ENCODE results near the gene PDCD1.
"Not testable (repeated sequence)": the region's sequence is repeated elsewhere in the genome, so short reads cannot be mapped to it uniquely, and the experiment has no call there.

The PDCD1 gene

DNA sequence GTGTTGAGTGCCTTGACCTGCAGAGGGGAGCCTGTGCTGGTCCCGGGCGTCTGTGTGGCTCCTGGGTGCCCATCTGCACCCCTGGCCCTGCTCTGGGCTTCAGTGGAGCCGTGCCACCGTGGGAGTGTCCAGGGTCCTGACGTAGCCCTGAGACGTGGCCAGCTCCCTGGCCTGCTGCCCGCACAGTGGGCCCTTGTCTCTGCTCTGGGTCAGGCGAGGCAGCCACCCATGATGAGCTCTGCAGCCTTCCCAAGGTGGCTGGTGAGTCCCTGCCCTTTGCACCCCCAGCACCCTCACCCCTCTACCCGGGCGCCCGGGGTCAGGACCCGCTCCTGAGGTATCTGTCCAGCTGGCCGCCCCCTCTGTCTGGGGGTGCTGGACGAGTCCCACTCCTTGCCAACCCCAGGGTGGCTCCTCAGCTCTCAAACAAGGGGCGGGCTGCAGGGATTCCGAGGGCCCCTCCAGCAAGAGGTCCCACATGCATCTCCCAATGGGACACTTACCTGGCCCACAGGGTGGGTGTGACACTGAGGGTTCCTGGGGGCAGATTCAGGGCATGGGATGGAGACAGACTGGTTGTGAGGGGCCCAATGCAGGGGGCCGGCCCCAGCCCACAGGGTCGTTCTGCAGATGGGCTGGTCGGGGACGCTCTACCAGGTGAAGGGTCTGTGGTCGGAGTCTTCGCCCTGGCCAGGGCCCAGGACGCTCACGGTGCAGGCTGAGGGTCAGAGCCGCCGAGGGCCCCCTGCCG, 47.3 kb downstream of the PDCD1 start:
- no peak for DNase-seq

DNA sequence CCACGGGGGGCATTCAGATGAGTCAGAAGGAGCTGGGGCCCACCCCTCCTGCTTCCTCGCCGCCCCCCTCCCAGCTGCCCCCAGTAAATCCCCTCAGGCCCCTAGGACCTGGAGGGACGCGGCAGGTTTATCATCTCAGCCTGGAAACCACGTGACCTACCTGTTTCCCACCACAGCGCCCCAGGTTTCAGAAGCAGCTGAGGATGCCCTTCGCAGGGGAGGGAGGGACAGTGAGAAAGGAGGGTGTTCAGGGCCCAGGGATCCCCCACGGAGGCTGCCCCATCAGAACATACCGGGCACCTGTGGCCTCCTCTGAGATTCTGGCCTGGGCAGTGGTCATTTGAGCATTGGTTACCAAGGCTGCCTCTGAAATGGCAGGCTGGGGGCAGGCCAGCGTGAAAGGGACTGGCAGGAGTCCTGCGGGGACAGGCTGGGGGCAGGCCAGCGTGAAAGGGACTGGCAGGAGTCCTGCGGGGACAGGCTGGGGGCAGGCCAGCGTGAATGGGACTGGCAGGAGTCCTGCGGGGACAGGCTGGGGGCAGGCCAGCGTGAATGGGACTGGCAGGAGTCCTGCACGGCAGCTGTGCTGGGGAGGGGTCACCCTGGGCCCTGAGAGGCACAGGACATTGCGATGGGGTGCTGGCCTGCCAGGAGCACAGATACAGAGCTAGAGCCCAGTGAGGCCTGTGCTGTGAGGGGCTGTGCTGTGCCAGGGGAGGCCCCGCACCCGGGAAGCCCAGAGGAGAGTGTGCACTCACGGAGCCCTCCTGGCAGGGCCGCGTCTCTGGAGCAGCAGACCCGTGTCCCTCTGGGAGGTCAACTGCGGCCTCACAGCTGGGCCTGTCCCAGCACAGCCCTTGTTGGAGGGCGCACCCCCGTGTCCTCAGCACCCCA, 48.1 kb downstream of the PDCD1 start:
- DNase-seq = no peak

DNA sequence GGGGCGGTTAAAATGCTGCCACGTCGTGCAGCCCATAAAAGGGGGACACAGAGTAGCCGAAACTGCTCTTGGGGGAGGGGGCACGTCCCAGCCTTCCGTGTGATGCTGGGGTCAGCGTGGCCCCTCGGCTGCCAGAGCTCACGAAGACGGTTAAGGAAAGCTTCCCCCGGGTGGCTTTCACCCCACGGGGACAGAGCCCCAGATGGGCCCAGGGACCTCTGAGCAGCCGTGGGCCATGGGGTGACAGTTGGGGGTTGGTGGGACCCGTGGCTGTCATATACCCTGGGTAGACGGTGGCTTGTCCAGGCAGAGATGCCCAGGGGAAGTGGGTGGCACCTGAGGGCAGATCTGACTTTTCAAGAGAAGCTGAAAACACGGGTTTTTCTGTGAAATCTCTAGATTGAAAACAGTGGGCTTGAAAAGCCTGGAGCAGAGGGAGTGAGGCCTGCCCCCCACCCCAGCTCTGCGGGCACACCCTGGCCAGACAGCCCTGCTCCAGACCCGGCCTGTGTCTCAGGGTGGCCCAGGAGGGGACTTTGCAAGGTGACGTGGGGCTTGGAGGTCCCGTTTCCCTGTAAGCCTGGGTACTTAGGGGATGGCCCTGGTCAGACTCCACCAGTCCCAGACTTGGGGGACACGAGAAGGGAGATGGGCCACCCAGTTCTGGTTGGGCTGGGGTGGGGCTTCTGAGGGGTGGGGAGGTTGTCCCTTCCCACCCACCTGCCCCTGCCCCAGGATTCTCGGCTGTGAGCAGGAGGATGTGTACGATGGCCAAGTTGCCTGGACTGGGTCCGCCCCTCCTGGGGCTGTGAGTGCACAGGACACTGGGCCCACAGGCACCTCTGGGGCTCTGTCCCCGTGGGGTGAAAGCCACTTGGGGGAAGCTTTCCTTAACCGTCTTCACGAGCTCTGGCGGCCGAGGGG, 49.0 kb downstream of the PDCD1 start:
- DNase-seq = no peak

DNA sequence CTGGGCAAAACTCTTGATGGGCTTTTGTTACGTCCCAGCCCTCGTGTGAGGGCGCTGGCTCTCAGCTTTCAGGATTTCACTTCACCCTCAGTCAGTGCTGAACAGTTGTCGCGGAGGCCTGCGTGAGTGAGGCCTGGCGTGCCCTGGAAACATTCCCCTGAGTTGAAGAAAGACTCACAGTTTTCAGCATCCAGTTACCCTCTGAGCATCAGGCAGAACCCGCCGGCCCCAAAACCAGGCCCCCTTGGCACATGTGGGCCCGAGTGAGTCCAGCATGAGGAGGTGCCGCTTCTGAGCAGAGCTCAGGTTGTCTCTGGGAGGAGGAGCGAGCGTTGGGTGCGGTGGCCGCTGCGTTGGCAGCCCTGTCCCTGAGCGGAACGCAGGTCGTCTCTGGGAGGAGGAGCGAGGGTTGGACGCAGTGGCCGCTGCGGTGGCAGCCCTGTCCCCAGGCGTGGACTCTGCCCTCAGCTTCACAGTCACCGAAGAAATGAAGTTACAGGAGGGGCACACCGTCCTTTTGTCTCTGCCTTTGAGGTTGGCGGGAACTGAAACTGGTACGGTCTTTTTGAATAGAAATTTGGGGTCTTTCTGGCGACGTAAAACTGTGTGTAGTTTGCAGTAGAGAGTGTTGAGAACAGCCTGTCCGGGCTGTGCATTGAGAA, 49.8 kb downstream of the PDCD1 start, which contains the start of gene NEU4:
TSS of gene NEU4 (plus strand) at position 473 of the 662 bp plus-strand sequence. CDS start 5,292 bp downstream, outside the sequence.
- no peak for DNase-seq

DNA sequence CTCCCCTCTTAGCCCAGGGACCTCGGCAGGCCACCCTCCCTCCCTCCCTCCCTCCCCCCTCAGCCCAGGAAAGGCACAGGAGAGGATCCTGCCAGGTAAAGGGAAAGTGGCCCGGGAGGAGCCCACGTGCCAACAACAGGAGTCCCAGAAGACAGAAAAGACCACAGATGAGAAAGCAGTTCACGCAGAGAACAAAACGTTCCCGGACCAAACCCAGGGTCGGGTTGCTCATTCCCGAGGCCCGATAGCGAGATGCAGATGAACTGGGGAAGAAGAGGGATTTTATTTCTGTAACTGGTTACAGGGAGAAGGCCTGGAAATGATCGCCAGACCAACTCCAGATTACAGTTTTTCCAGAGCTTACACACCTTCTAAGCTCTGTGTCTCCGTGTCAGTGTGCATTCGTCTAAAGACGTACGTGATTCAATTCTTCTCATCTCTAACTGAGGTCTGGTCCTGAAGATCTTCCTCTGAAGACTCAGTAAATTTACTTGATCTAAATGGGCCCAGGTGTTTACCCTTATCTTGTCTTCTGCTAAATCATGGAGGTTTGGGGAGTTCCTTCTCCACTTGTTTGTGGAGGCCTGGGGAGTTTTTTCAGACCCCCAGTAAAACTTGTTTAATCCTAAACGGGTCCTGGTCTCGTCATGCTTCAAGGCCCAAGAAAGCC, 50.5 kb downstream of the PDCD1 start:
- no peak for DNase-seq

DNA sequence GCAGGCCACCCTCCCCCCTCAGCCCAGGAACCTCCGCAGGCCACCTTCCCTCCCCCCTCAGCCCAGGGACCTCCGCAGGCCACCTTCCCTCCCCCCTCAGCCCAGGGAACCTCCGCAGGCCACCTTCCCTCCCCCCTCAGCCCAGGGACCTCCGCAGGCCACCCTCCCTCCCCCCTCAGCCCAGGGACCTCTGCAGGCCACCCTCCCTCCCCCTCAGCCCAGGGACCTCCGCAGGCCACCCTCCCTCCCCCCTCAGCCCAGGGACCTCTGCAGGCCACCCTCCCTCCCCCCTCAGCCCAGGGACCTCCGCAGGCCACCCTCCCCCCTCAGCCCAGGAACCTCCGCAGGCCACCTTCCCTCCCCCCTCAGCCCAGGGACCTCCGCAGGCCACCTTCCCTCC, 52.5 kb downstream of the PDCD1 start:
- DNase-seq = not testable (repeated sequence)

DNA sequence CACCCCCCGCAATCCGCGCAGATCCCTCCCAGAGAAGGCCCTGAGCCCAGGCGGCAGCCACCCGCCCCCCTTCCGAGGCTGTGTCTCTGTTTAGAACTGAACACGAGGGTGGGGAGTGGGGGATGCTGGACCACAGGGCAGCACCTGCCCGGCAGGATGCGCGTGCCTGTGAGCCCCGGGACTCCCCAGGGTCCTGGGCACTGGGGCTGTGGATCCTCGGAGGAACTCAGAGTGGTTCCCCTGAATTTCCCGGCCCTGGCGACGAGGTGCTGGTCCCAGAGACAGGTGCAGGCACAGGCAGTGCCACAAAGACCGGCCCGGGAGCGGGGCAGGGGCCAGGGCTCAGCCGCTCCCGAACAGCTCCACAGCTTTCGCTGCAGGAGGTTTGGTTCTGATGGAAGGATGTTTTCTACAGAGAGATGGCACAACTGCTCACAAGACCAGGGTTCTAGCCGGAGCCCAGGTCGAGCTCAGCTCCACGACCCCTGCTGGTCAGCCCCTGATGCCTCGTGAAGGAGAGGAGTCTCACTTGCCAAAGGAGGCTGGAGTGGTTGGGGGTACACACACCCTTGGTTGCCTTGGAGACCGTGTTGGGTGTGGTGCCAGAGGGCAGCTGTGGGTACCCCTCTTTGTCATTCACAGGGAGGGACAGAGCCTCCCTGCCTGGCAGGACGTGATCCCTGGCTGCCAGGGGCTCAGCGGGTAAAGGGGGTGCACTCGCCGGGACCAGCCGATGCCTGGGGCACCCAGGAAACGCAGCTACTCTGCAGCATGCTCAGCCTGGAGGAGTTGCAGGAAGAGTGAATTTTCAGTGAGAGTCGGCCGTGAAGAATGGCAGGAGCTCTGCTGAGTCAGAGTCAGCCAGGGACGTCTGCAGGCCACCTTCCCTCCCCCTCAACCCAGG, 54.1 kb downstream of the PDCD1 start:
- no peak for DNase-seq

DNA sequence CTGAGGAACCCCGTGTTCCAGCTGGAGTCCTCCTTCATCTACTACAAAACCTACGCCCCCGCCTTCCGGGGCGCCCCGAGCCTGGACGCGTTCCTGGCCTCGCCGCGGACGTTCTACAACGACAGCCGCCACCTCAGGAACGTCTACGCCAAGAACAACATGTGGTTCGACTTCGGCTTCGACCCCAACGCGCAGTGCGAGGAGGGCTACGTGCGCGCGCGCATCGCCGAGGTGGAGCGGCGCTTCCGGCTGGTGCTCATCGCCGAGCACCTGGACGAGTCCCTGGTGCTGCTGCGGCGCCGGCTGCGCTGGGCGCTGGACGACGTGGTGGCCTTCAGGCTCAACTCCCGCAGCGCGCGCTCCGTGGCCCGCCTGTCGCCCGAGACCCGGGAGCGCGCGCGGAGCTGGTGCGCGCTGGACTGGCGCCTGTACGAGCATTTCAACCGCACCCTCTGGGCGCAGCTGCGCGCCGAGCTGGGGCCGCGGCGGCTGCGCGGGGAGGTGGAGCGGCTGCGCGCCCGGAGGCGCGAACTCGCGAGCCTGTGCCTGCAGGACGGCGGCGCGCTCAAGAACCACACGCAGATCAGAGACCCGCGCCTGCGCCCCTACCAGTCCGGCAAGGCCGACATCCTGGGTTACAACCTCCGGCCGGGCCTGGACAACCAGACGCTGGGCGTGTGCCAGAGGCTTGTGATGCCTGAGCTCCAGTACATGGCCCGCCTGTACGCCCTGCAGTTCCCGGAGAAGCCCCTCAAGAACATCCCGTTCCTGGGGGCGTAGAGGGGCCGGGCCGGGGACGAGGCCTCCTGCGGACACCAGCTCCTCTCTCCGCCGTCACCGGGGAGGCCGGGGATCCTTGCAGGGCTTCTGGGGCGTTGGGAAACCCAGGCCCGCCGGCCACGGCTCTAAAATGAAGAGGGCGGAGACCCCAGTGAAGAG, 55.0 kb downstream of the PDCD1 start:
- peak; percentile 36 for DNase-seq

DNA sequence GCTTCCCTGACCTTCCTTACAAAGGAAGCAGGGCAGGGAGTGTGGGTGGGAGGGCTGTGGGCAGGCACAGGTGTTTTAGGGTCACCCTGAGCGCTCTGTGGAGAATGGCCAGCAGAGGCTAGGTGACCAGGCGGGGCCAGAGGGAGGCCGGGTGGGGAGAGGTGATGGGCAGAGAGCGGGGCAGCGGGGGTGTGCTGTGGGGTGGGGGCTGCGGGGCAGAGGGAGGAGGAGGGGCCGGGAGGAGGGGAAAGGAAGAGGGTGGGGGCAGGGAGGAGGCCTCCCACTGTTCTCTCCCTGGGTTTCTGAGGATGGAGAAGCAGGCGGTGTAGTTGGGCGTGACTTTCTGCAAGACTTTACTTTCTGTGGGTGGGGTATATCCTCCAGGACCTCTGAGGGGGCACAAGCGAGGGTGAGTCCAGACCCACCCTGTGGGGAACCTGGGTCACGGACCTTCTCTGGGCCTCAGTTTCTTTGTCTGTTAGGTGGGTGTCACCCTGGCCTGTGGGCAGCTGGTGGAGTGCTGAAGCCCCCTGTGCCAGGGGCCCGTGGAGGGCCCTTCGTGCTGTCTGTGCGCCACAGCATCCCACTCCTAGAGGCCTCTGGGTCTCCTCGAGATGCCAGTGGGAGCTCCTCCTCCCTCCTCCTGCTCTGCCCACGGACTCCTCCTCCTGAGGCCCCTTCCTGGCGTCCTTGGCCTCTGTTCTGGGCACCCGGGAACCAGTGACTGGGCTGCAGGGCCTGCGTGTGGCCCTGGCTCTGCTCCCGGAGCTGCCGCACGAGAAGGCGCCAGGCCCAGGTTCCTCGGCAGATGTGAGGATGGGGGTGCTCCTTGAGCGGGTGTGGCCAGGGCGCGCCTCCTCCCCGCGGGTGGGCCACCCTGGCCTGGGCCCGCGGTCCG, 56.0 kb downstream of the PDCD1 start:
- no peak for DNase-seq

DNA sequence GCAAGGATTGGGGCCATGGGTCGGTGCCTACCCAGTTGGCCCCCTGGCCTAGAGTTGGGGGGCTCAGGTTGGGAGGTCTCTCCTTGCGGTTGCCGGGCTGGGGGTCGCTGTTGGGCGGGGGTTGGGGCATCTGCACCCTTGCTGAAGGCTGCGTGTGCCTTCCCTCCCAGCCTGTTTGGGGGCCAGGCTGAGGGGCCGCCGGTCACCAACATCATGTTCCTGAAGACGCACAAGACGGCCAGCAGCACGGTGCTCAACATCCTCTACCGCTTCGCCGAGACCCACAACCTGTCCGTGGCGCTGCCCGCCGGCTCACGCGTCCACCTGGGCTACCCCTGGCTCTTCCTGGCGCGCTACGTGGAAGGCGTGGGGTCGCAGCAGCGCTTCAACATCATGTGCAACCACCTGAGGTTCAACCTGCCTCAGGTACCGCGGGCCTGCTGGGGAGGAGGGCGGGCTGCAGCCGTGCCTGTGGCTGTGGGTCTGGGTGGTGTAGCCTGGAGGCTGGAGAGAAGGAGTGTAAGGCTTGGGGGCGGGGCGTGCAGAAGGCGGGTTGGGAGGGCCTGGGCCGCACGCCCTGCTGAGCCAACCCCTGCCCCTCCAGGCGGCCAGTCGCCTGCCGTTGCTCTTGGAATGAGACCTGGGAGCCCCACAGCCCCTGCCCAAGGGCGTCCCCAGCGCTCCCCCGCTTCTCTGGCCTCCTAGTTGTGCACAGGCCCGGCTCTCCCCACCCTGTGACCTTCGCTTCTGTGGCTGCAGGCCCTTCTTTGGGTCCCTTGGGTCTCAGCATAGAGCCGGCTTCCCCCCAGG, 56.9 kb downstream of the PDCD1 start:
- DNase-seq = no peak

DNA sequence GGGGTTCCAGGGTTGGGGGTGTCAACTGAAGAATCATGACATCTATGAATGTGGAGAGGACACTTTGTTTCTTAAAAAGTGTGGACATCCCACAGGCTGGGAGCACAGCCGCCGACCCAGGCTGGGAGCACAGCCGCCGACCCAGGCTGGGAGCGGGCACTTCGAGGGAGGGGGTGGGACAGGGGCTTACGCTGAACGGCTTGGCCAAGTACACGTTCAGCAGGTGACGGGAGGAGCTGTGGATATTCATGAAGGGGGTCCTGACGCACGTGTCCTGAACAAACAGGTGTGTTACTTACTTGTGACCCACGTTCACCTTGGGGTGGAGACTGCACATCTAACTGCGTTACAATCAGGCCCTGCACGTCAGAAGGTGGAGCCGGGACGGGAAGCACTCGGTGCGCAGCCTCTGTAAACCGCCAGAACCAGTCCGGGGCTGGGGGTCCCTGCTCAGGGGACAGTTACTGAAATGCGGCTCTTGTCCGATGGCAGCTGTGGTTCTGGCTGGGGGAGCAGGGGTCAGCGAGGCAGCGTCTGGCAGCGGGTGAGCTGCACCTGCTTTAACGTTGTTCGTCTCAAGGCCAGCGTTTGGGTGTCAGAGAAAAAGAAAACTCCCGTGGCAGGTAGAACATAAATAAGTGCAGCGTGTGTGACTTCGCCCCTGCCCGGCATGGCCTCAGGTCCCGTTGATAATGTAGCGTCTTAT, 58.3 kb downstream of the PDCD1 start:
- DNase-seq = not testable (repeated sequence)
